ENCODE measurements around the gene SIRT4.
"Not testable (repeated sequence)": the region's sequence is repeated elsewhere in the genome, so short reads cannot be mapped to it uniquely, and the experiment has no call there.

Gene SIRT4

DNA sequence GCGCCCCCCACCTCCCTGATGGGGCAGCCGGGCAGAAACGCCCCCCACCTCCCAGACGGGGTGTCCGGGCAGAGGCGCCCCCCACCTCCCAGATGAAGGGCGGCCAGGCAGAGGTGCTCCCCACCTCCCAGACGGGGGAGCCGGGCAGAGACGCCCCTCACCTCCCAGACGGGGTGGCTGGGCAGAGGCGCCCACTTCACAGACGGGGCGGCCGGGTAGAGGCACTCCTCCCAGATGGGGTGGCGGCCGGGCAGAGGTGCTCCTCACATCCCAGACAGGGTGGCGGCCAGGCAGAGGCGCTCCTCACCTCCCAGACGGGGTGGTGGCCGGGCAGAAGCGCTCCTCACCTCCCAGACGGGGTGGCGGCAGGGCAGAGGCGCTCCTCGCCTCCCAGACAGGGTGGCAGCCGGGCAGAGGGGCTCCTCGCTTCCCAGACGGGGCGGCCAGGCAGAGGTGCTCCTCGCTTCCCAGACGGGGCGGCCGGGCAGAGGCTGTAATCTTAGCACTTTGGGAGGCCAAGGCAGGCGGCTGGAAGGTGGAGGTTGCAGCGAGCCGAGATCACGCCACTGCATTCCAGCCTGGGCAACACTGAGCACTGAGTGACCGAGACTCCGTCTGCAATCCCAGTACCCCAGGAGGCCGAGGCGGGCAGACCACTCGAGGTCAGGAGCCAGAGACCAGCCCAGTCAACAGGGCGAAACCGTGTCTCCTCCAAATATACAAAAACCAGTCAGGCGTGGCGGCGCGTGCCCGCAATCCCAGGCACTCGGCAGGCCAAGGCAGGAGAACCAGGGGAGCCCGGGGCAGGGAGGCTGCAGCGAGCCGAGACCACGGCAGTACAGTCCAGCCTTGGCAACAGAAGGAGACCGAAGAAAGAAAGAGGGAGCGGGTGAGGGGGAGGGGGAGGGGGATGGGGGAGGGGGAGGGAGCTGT lies 23.7 kb upstream of the SIRT4 start:
- no peak for DNase-seq (ENCODE audit: low spot score)

DNA sequence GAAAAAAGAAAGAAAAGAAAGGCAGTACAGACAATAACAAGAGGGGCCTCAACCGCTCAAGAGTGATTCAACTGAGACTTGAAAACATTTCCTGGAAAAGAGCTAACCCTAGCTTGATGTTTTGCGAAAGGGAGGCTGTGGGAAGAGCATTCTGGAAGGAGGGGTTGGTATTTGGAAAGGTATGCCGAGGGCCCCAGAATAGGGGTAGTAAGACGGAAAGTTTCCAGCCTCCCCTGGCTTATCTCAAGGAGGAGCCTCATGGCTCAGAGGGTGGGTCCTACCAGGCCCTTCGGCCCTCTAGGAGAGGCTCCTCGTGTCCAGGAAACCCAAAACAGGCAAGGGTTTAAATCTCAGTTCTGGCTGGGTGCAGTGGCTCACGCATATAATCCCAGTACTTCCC lies 18.8 kb upstream of the SIRT4 start:
- DNase-seq (ENCODE audit: low spot score): no peak

DNA sequence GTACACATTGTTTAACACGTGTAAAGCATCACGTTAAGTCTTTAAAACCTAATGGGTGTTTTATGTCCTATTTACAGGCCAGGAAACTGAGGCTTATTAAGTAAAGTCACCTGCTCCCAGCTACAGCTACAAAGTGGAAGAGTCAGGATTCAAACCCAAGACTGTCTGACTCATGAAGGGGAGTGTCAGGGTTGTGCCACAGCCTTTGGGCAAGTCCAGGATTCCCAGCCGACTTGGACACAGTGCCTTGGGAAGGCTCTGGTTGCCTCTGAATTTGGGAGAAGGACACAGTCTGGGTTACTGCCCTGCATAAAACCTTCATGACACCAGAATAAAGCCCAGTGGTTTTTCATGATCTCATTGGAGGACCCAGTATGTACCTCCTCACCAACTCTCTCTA lies 17.7 kb upstream of the SIRT4 start:
- no peak for DNase-seq (ENCODE audit: low spot score)

DNA sequence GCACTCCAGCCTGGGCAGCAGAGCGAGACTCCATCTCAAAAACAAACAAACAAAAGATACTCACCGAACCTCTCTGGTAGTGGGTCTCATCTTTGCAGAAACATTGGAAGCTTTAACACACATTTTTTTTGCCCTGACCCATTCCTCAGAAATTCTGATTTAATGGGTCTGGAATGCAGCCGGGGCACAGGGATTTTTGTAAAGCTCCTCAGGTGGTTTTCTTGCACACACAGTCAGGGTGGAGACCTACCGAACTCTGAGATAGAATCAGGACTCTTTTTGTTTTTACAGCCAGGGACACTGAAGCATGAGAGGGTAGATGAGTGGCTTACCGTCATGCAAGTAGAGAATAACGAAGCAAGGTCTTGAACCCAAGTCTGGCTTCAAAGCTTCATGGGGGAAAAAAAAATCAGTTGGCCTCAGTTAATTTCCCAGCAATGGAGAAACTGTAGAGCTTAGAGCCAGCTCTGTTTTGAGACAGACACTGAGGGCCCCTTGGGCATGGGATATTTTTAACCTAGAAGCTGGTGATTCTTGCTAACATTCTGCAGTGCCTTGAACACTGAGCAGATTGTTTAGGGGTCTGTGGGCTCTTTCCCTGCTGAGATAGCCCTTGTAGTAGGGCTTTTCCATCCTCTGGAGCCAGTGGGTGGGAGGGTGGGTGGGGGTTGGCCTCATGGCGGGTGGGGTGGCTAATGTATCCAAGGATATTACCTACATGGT lies 15.2 kb upstream of the SIRT4 start:
- no peak for DNase-seq (ENCODE audit: low spot score)

DNA sequence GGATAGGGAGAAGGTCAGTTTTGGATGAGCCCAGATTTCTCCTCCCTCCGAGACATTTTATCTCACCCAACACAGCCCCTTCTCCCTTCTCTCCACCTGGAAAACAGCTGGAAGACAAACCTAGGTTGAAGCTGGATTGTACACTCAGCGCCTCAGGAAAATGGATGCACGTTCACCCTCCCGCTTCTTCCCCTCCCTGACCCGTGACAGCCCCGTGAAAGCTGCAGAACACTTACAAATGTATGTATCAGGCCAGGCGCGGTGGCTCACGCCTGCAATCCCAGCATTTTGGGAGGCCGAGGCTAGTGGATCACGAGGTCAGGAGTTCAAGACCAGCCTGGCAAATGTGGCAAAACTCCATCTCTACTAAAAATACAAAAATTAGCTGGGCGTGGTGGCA lies 14.6 kb upstream of the SIRT4 start:
- DNase-seq (ENCODE audit: low spot score): no peak

DNA sequence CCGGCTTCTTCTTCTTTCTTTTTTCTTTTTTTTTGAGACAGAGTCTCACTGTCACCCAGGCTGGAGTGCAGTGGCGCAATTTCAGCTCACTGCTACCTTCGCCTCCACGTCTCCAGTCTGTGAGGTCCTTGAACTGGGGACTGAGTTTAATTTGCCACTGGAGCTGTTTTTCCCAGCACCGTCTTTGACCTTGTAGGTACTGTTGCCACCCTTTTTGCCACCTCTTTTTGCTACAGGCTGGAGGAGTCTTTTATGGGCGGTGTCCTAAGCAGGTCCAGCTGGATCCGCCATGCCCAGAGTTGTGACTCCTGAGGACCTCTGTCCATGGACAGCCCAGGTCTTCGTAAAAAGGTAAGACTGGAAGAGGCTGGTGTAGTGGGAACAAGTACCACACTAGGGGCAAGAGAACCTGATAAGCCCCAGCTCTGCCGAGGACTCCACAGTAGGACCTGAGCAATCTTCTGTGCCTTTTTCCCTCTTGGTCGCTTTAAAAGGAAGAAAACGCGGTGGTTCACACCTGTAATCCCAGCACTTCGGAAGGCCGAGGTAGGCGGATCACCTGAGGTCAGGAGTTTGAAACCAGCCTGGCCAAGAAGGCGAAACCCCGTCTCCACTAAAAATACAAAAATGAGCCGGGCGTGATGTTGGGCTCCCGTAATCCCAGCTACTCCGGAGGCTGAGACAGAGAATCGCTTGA lies 11.4 kb upstream of the SIRT4 start:
- no peak for DNase-seq (ENCODE audit: low spot score)

DNA sequence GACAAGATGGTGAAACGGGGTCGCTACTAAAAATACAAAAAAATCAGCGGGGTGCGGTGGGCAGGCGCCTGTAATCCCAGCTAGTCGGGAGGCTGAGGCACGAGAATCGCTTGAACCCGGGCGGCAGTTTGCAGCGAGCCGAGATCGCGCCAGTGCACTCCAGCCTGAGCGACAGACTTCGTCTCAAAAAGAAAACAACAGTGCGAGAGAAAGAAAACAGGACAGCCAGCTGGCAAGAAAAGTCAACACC lies 9.8 kb upstream of the SIRT4 start:
- DNase-seq (ENCODE audit: low spot score): no peak

DNA sequence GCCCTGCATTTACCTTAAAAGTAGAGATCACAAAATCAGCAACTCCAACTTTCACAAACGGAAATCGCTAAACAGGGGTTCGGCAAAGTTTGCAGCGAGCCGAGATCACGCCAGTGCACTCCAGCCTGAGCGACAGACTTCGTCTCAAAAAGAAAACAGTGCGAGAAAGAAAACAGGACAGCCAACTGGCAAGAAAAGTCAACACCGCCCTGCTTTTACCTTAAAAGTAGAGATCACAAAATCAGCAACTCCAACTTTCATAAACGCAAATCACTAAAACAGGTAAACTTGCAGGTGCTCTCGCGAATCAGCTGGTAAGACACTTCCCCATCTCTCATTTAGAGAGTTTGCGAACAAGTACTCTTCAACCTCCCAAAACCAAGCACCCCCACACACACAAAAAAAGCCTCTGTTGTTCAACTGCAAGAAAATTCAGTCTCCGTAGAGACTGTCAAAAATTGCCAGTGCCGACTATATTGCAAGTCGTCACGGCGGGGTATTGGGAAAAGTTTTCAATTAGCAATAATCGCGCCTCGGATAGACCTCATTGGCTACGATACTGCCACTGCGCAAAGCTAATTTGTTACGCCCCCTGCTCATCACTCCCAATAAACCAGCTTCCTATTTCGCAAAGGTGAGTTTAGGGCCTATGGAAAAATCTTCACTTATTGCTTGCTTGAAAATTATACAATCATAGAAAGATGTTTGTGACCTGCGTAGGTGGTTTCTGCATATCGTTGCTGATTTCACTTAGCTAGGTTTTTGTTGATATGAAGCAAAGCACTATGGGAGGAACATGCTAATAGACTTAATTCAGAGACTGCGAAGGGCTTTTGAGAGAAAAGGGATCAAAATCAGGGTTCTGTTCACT lies 9.2 kb upstream of the SIRT4 start, which contains the start of gene RNU4-1:
Gene RNU4-1 (minus strand): TSS at position 577 of the 871 bp plus-strand sequence.
- DNase-seq (ENCODE audit: low spot score): peak; percentile 44

DNA sequence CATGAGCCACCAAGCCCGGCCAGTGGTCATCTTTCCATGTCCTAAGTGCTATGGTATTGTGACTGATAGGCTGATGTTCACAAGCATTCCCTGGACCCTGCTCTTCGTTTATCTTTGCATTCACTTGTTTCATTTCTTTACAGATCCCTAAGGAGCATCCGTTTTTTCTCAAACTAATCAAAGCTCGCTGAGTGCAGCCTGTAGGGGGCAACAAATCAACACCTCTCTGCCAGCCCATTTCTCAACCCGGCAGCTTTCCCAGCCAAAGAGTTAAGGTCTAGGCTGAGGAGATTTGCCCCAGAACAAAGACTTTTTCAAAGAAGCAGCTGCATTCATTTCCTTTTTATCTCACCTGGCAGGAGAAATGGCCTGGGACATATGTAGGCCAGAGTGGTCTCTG lies 12.1 kb downstream of the SIRT4 start:
- DNase-seq (ENCODE audit: low spot score): no peak

DNA sequence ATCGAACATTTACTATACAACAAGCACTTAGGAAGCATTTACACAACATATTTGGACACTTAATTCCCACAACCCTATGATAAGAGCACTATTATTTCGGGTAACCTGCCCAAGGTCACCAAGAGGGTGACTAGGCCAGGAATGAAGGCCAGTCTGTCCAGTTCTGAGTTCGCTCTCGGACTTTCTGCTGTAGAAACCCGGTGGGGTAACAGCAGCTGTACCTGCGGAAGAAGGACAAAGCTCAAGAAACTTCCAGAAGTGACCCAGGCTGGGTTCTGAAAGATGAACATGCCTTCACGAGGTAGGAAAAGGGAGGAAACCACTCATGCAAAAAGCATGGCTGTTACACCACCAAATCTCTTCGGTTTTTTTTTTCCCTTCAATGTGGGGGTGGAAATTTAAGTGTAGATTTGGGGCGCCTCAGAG lies 14.7 kb downstream of the SIRT4 start:
- DNase-seq (ENCODE audit: low spot score): no peak

DNA sequence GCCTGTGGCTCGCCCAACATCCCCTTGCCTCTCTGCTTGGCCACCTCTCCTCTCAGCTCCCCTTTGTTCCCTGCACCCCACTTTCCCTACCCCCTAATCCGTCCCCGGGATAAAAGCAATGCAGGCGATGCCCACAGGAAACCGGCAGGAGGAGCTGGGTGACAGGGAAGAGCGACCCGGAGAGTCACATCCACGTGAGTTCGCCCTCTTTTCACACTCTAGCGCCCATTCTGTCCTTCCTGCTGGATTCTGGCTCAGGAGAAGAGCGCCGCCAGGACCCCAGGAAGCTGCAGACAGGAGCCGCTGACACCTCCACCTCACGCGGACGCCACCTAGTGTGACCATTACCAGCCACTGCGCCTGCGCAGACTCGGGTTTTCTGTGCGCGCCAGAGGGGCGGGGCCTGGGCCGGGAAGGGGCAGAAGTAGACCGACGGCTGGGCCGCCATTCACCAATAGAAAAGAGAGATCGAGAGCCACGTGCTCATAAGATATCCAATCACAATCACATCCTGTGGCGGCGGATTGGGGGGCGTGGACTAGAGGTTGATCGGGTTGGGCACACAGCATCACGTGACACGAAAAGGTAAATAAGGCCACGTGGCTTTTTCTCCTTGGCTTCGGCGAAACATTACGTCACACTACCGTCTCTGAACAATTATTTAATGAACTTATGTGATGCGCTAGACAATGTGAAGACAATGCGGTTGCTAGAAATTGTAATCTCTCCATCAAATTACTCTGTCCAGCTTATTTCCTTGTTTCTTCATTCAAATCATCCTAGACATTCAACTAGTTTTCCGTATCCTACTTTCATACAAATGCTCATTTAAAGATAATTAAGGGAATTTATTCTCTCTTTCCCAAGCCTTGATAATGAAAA lies 15.3 kb downstream of the SIRT4 start:
- peak; percentile 98 for DNase-seq (ENCODE audit: low spot score)

DNA sequence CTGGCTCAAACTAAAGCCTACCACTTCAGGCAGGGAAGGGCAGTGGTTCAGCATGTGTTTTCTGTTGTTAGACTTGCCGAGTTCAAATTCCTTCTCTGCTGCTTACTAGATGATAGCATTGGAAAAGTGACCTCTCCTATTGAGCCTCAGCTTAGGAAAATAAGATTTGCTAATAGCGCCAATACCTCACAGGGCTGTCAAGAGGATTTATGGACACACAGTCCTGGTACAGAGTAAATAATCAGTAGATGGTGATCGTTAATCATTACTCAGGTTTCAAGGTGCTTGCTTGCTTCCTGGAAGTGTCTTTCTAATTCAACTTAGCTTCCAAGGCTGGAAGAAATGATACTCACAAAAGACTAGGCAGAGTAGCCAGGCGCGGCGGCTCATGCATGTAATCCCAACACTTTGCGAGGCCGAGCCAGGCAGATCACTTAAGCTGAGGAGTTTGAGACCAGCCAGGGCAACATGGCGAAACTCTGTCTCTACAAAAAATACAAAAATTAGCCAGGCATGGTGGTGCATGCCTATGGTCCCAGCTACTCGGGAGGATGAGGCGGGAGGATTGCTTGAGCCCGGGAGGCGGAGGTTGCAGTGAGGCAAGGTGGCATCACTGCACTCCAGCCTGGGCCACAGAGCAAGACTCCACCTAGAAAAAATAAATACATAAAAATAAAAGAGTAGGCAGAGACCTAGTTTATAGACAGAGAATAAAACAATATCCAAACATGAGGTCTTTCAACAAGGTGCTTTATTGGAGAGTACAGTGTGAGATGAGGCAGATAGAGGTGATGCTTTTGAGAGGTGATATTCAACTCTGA lies 19.5 kb downstream of the SIRT4 start:
- DNase-seq (ENCODE audit: low spot score): no peak

DNA sequence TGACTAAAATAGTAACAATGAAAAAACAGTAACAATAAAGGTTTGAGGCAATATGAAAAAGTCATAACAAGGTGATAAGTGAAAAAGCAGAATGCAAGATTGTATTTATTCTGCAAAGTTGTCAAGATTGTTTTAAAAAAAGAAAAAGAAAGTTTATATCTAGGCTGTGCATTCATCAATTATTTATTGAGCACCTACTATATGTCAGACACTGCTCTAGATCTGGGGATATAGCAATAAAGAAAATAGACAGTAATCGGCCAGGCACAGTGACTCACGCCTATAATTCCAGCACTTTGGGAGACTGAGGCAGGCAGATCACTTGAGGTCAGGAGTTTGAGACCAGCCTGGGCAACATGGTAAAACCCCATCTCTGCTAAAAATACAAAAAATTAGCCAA lies 21.7 kb downstream of the SIRT4 start:
- DNase-seq (ENCODE audit: low spot score): no peak

DNA sequence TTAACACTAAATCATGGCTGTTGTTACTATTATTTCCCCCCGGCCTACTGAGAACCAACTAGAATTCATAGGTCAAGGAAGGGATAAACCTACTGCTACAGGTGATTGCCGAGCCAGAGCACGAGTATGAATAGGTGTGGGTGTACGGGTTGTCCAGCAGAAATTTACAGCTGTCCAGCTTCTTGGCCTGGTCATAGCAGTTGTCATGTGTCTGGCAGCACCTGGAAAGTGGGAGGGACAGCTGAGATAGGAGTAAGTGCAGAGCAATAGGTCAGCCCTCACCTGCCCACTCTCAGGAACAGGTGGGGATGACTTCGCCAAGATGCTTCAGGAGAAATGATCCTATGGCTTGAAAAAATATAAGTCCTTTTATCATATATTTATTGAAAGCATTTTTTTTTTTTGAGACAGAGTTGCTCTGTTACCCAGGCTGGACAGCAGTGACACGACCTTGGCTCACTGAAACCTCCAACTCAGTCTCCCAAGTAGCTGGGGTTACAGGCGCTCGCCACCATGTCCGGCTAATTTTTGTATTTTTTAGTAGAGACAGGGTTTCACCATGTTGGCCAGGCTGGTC lies 22.8 kb downstream of the SIRT4 start:
- no peak for DNase-seq (ENCODE audit: low spot score)

DNA sequence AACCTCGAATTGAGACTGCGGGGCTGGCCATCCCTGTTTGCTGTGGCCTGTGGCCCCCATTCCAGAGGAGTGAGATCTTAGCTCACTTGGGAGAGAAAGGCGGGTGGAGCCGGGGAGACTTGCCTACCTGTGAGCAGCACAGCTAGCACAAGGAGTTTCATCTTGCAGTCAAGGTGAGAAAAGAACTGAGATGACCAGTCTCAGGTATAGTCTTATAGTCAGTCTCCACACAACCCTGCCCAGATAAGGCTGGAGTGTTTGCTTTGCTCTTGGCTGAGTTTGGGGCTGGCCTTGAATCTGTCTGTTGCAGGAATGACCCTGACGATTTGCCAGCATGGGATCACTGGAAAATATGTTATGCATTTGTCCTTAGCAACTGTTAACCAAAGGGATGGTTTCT lies 25.5 kb downstream of the SIRT4 start, which contains the start of gene PLA2G1B:
Gene PLA2G1B (minus strand): TSS at position 187 of the 400 bp plus-strand sequence. CDS start 26 bp downstream, at position 161.
- DNase-seq (ENCODE audit: low spot score): no peak

DNA sequence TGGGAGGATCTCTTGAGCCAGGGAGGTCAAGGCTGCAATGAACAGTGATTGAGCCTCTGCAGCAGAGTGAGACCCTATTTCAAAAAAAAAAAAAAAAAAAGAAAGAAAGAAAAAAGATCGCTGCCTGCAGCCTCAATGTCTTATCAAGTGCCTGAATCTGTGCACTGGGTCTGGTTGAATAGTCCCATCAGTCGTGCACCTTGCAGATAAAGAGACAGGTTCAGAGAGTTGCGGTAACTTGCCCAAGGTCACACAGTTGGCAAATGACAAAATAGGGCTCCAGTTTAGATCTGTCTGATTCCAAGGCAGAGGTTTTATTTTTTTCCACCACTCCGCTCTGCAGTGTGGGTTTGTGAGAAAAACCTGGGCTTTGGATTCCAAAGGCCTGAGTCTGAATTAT lies 26.1 kb downstream of the SIRT4 start:
- DNase-seq (ENCODE audit: low spot score): no peak

DNA sequence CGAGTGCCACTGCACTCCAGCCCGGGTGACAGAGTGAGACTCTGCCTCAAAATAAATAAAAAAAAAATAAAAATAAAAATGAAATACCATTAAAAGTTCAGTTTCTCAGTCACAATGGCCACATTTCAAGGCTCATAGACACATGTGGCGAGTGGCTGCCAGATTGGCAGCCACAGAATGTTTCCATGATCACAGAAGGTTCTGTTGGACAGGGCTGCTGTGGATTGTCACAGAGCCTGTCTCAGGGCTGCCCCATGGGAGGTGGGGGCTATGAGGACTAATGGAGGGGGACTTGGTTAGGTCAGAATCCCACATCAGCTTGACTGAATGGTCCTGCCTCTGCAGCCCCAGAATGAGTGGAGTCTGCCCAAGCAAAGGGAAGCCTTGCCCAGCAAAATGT lies 29.3 kb downstream of the SIRT4 start:
- no peak for DNase-seq (ENCODE audit: low spot score)

DNA sequence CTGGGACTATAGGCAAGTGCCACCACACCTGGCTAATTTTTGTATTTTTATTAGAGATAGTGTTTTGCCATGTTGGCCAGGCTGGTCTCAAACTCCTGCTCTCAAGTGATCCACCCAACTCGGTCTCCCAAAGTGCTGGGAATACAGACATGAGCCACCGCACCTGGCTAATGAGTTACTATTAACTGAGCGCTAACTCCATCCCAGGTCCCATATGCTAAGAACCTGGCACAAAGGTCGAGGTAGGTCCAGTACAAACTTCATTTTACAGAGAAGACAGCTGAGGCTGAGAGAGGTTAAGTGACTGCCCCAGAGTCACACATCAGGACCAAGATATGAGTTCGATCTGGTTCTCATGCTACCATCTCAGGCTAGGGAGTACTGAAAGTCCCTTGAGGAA lies 29.9 kb downstream of the SIRT4 start:
- DNase-seq (ENCODE audit: low spot score): no peak

DNA sequence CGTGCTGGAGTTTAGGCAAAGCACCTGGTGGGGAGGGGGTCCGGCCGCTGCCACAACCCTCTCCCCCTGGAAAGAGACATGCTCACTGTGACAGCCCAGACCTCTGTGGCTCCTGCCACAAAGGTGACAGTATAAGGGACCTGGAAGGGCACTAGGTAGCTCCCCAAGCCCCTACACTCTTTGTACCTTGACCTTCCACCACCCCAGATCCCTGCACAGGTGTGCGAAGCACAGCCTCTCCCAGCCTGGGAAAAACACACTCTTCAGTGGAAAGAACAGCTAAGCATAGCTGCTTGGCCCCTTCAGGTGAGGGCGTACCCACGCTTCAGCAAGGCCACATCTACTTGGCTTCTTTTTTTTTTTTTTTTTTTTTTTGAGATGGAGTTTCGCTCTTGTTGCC lies 30.4 kb downstream of the SIRT4 start:
- no peak for DNase-seq (ENCODE audit: low spot score)

DNA sequence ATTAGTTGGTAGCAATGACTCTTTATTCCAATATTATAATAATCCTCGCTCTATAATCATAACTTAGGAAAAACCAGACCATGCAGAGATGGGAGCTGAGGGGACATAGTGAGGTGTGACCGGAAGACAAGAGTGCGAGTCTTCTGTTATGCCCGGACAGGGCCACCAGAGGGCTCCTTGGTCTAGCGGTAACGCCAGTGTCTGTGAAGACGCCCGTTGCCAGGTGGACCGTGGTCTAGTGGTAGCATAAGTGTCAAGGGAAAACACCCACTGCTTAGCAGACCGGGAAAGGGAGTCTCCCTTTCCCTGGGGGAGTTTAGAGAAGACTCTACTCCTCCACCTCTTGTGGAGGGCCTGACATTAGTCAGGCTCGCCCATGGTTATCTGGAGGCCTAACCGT lies 33.3 kb downstream of the SIRT4 start:
- not testable (repeated sequence) for DNase-seq (ENCODE audit: low spot score)
